H4 (cell line): ENCODE measurements around the gene DBP. TPM values are rescaled to one million over a fixed set of nuclear protein-coding genes. Genes with fewer than 3 reads are reported as not detected.
A peak's percentile ranks its signal among the peaks of the same experiment; 100 is the strongest.
"Not testable (repeated sequence)": the region's sequence is repeated elsewhere in the genome, so short reads cannot be mapped to it uniquely, and the experiment has no call there.

Experiments
- DNase-seq: peaks from one replicate; pipeline ENCODE4 v3.0.0-alpha.2; 2015; ENCODE audit warnings: low spot score
- total RNA-seq: library from RNA; depleted of rRNA; stranded (reverse); fragments of >200 nt; shearing (Covaris generic); gene quantifications from 2 replicates; pipeline ENCODE4 v1.2.3, GENCODE V29; 2014

The DBP gene
- total RNA-seq, 1 experiment from 2014 or later = 14.0 TPM

DNA sequence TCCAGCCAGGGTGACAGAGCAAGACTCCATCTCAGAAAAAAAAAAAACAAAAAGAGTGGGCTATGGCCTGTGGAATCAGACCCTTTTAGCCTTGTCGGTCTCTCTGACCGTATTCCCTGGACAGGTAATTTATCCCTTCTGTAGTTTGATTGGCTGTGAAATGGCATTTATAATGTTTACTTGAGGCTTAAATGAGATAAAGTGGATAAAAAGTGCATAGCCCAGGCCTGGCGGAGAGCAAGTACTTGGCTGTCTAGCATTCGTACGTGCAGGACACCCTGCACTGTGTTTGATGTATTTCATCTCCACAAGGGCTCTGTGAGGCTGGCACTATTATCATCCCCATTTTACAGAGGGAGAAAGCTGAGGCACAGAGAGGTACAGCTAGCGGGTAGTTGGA, 28.6 kb upstream of the DBP start:
- DNase-seq = no peak

DNA sequence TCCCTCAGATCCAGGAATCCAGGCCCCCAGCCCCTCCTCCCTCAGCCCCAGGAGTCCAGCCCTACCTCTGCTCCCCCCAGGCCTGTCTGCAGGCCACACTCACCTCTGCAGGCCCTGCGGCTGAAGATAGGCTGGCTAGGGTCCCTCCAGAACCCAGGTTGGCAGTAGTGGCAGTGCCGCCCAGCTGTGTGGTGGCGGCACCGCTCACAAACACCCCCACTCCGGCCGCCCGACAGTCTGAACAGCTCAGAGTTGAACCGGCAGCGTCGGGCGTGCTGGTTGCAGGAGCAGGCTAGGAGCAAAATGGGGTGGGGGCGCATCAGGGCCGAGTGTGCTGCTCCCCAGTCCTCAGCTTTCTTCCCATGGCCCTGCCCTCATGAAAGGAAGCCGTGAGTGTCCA, 27.3 kb upstream of the DBP start:
- no peak for DNase-seq

DNA sequence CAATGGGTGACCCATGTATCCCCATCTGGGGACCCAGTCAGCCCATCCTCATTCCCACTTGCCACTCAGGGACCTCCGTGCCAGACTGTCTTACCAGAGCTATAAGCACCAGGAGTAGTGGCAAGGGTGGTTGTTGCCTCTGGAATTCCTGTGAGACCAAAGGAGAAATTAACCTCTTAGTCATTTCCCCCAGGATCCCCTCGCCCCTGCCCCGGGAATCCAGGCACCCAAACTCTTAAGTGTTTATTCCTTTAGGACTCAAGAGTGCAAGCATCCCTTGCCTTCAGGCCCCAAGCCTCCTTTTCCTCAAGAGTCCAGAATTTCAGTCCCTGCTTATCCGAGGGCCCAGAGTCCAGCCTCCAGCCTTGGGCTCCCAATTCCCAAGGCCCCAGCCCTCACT, 26.5 kb upstream of the DBP start:
- DNase-seq = no peak

DNA sequence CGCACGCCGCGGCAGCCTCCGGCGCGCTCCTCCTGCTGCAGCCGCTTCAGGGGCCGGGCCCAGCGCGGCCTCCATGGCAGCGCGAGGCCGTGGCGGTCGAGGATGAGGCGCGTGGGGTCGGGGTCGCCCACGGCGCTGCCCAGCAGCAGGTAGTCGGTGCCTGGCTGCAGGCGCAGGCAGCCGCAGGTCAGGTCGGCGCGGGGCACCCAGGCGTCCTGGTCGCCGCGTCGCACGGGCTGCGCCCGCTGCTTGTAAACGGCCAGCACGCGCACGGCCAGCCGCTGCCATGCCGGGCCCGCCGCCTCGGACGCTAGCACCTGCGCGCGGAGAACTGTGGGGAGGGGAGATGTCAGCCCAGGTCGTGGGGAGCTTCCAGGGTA, 24.5 kb upstream of the DBP start:
- no peak for DNase-seq

DNA sequence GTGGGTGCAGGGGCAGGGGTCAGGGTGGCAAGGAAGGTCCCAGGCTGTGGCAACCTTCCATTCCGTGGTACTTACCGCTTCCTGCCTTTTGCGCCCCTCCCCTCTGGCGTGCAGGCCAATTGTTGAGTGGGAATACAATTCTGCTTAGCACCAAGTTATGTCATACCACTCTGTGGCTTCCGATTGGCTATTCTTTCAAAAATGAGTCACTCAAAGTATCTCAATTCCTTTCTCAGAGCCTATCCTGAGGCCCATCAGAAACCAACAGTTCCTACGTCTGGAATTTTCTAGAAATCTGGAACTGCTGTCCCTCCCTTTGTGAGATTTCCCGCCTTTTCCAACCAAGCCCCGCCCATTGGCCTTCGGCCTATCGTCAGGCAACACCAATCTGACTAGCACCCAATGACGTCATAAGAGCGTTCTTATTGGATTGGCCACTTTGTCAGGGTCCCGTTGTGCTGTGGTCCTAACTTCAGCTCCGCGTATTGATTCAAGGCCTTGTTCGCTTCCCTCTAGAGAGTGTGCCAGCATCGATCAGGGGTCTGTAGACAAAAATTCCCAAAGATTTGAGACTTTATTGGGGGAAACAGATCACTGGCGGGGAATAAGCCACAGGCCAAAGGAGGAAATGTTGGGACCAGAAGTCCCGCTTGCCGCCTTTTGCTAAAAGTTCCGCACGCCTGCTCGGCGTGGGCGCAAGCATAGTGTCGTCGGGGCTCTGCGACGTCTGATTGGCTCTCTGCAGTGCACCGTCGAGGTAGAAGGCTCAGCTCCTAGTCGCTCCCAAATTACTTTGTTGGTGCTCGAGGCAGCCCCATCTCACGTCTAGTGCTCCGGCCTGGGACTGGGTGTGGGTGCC, 23.9 kb upstream of the DBP start:
- peak; percentile 92 for DNase-seq

DNA sequence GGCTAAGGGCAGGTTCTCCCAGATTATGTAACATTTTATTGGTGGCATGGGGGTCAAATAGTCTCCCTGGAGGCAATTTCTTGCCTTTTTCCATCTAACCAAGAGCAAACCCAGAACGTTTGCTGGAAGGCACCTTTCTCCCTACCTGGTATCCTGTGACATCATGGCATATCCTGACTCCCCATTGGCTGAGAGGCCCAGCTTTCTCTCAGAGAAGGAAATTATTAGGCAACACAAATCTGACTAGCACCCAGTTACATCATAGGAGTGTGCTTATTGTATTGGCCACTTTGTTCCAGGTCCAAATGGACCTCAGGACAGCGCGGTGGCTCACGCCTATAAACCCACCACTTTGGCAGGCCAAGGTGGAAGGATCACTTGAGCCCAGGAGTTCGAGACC, 22.6 kb upstream of the DBP start:
- DNase-seq = no peak

DNA sequence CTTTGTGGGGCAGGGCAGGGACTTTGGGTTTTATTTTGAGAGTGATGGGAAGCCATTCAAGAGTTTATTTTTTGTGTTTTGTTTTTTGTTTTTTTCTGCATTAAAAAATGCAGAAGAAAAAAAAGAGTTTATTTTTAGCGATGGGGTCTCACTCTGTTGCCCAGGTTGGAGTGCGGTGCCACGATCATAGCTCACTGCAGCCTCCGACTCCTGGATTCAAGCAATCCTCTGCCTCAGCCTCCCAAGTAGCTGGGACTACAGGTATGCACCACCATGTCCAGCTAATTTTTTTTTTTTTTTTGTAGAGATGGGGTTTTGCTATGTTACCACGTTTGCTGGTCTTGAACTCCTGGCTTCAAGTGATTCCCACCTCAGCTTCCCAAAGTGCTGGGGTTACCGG, 21.3 kb upstream of the DBP start:
- no peak for DNase-seq

DNA sequence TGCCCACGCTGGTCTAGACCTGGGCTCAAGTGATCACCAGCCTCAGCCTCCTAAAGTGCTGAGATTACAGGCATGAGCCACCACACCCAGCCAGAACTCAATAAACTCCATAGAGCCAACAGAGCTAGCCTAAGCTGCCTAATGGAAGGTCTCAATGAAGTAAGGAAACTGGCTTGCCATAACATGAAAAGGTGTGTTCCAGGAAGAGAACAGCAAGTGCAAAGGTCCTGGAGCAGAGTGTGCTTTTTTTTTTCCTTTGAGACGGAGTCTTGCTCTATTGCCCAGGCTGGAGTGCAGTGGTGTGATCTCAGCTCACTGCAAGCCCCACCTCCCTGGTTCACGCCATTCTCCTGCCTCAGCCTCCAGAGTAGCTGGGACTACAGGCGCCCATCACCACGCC, 20.6 kb upstream of the DBP start:
- not testable (repeated sequence) for DNase-seq

DNA sequence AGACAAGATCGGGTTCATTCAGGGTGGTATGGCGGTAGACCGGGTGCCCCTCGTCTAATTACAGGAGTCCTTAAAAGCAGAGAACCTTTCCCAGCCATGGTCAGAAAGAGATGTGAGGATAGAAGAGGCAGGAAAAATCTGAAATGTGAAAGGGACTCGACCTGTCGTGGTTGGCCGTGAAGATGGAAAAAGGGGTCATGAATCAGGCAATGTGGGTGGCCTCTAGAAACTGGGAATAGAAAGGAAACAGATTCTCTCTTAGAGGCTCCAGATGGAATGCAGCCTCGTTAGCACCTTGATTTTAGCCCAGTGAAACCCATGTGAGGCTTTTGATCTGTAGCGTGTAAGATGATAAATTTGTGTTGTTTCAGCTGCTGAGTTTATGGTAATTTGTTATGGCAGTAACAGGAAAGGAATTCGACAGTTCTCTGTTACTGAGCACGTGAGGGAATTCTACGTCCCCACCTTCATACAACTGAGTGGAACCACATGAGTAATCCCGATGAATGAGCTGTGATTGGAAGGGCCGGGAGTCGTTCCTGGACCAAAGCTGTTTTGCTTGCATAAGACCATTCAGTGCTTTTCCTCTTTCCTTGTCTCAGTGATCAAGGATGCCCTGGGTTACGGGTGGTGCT, 19.8 kb upstream of the DBP start:
- DNase-seq = peak; percentile 84

DNA sequence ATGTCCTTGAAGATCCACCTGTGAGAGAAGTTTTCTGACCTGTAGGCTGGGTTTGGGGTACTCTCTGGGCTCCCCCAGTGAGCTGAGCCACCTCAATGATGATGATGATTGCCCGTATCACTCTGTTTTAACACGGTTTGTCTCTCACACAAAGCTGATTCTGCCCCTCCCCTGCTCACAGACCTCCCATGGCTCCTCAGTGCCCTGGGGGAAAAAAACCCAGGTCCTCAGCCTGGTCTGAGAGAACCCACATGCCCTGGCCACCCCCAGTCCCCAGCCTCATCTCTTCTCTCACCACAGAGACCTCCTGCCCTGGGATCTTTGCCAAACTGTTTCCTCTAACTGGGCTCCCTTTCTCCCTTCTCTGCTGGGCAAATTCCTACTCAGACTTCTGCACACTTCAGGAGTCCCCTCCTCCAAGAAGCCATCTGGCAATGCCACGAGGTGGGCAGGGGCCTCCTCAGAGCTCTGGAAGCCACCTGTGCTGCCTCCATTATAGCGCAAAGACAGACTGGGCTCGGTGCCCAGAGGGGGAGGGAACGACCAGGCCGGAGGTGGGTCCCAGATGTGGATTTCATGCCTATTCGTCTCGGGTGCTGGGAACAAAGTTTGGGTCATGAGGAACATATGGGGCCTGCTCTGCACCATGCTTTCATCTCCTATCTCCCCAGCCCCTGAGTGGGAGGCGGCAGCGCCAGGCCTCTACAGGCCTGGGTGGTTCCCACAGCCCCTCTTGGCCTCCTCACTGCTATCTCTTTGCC, 17.3 kb upstream of the DBP start:
- DNase-seq = no peak

DNA sequence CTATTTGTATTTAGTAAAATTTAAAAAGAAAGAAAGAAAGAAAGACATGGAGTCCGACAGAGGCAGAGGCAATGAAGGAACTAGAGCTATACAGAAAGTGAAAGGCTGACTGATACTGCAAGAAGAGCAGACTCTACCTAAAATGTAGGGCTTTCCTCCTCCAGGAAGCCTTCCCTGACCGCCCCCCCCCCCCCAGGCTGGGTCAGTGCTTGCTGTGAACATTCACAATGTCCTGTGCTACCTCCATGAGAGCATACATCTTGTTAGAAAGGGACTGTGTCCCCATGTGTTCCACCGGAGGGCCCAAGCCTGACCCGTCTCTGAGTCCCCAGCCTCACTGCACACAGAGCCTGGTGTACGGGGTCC, 14.5 kb upstream of the DBP start:
- DNase-seq = no peak

DNA sequence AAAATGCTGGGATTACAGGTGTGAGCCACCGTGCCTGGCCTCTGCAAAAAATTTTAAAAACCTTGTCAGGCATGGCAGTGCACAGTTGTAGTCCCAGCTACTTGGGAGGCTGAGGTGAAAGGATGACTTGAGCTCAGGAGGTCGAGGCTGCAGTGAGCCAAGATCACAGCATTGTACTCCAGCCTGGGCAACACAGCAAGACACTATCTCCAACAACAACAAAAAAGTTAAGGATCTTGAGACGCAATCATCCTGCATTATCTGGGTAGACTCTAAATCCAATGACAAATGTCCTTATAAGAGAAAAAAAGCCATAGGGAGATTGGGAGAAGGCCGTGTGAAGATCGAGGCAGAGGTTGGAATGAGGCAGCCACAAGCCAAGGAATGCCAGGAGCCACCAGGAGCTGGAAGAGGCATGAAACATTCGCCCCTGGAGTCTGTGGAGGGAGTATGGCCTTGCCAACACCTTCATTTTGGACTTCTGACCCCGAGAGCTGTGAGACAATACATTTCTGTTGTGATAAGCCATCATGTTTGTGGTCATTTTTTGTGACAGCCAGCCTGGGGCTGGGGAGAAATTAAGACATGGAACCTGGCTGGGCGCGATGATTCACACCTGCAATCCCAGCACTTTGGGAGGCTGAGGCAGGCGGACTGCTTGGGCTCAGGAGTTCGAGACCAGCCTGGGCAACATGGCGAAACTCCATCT, 13.9 kb upstream of the DBP start:
- no peak for DNase-seq

DNA sequence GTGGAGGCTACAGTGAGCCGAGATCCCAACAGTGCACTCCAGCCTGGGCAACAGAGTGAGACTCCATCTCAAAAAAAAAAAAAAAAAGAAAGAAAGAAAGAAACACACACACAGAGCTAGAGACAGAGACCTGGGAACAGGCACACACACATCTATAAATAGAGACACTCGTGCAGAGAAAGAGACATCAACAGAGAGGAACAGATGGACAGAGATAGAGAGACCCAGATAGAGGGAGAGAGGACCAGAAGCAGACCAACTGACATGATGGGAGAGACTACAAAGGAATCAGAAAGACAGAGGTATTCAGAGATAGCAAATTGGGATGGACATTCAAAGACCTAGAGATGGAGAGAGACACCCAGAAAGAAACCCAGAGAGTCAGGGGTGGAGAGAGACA, 11.0 kb upstream of the DBP start:
- no peak for DNase-seq

DNA sequence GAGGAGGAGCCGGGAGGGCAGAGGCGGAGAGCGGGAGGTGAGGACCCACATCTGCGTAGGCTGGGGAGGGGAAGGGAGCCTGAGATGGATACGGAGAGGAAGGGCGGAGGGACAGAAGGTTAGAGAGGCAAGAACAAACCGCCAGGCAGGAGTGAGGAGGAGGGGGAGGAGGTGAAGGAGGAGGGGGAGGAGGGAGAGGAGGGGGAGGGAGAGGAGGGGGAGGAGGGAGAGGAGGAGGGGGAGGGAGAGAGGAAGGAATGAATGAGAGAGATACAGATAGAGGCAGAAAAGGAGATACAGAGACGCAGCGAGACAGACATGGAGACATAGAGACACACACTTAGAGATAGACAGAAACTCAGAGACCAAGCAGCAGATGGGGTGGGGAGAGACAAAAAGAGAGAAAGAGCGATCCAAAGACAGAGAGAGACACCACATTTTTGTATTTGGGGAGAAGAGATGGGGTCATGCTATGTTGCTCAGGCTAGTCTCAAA, 9.6 kb upstream of the DBP start:
- DNase-seq = peak; percentile 93

DNA sequence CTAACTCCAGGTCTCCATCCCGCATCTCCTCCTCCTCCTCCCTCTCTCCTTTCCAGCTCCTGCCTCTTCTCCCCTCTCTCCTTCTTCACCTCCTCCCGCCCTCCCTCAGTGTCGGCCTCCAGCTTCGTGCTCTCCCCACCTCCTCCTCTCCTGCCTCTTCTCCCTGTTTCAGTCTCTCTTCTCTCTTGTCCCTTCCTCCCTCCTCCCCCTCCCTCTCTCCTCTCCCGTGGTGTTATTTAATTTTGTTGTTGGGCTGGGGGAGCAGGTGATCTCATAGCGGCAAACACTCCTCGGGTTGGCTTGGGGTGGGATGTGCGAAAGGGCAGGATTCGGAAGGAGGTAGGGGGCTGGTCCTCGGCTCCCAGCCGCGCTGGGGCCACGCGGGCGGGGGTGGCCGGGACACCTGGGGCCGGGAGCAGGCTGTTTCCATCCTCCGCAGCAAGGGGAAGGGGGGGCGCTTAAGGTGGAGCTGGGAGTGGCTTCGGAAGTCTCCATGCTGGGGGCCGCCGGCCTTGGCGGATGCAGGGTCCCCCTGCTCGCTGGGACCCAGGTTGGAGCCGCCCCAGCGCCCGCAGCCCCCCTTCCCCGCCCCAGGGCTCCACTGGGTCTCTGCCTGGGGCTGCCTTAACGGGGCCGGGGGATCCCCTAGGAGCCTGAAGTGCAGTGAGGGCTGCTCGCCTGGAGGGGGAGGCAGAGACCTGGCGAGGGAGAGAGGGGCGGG, 9.0 kb upstream of the DBP start, which contains the start of gene CA11:
Gene CA11 (minus strand): TSS at position 187 of the 721 bp plus-strand sequence. CDS start 555 bp downstream, outside the sequence.
- peak; percentile 65 for DNase-seq

DNA sequence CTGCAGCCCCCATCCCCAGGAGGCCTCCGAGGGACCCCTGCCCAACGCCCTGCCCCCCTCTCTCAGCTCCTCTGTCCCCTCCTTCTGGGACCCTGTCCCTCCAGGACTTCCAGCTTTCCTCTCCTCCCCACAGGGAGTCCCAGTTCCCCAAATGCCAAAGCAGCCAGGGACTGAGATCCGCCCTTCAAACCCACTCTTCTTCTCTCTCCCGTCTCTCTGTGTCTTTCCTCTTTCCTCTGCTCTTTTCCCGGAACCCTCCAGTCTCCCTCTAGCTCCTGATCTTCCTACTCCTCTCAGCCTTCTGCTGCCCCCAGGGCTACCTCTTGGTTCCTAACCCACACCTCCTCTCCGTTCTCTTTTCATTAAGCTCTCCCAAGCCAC, 8.4 kb upstream of the DBP start:
- no peak for DNase-seq

DNA sequence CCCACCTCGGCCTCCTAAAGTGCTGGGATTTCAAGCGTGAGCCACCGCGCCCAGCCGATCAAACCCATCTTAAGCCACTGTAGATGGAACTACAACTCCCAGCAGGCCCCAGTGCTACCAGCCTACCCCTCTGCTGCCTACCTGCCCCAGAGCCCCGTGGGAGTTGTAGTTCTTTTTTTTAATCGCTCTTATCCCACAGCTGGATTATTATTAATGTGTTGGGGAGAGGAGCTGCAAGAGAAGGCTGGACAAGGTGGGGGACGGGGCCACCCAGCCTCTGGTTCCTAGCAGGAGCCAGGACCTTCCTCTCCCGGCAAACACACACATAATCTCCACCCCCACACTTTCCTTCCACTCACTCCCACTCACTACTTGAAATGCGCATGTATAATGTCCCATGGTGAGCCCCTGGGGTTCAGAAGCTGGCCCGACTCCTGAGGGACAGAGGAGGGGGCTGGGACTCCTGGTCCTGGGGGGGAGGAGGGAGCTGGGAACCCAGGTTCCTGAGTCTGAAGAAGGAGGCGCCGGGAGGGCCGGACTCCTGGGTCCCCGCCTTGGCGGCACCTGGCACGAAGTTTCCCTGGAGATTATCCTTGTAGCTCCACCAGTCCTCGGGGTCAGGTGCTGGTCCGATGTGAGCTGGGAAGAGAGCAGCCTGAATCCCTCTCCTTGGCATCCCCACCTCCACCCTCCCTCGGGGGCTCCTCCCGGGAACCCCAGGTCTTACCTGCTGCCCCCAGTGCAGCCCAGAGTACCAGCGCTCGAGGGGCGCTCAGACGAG, 7.8 kb upstream of the DBP start:
- peak; percentile 69 for DNase-seq

DNA sequence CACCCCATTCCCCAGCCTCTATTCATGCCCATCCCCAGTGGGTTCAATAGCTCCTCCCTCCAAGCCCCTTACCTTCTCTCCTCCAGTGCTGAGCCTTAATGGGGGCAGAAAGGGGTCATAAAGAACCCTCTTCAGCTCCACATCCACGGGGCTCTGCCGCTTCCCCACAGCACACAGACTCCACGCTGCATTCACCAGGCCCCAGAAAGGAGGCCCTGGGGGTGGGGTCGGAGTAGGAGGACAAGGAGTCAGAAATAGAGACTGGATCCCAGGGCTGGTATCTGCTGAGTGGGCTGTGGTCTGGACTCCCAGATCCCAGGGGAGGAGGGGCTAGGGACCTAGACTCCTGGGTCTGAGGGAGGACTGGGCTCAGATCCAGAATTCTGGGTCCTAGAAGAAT, 7.2 kb upstream of the DBP start:
- DNase-seq = no peak

DNA sequence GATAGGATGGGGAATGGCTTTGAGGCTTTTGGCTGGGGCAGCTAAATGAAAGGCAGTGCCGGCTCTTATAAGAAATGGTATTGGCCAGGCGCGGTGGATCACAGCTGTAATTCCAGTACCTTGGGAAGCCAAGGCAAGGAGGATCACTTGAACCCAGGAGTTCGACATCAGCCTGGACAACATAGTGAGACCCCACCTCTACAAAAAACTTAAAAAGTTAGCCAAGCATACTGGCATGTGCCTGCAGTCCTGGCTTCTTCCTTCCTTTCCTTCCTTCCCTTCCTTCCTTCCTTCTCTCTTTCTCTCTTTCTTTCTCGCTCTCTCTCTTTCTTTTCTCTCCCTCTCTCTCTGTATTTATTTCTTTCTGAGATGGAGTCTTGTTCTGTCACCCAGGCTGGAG, 5.7 kb upstream of the DBP start:
- DNase-seq = no peak

DNA sequence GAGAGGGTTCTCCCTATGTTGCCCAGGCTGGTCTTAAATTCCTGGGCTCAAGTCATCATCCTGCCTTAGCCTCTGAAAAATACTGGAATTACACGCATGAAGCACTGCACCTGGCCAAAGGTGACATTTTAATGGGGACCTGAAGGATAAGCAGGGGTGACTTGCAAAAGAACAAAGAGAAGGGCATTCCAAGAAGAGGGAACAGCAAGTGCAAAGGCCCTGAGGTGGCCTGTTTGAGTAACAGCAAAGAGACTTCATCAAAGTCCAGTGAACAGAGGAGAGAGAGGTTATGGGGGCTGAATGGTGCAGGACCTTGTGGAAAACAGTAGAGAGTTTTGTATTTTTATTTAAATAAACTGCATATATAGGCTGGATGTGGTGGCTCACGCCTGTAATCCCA, 4.7 kb upstream of the DBP start:
- no peak for DNase-seq
